ENCODE data around the gene CLNK.

DNA sequence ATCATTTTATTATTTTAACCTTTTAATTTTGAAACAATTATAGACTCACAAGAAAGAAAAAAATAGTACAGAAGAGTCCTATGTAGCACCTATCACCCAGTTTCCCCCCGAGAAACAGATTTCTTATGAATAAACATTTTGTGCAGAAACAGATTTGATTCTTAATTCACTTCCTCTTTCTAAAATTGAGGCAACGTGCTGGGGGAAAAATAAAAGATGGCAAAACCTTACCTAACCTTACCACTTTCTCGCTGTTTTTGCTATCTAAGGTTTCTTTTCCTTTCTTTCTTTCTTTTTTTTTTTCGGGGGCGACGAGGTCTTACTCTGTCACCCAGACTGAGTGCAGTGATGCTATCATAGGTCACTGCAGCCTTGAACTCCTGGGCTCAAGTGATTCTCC is 4.3 kb upstream of the CLNK start:
- TF ChIP-seq, protein P1, sequence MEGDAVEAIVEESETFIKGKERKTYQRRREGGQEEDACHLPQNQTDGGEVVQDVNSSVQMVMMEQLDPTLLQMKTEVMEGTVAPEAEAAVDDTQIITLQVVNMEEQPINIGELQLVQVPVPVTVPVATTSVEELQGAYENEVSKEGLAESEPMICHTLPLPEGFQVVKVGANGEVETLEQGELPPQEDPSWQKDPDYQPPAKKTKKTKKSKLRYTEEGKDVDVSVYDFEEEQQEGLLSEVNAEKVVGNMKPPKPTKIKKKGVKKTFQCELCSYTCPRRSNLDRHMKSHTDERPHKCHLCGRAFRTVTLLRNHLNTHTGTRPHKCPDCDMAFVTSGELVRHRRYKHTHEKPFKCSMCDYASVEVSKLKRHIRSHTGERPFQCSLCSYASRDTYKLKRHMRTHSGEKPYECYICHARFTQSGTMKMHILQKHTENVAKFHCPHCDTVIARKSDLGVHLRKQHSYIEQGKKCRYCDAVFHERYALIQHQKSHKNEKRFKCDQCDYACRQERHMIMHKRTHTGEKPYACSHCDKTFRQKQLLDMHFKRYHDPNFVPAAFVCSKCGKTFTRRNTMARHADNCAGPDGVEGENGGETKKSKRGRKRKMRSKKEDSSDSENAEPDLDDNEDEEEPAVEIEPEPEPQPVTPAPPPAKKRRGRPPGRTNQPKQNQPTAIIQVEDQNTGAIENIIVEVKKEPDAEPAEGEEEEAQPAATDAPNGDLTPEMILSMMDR (IDR thresholded peaks at IDR 0.05; ENCODE audit: low read depth, low read length) = no peak
- TF ChIP-seq EZH2phosphoT487 (IDR thresholded peaks at IDR 0.05; ENCODE audit: low read depth) = no peak

All from OCI-LY3 (cell line).